Right atrium auricular region (tissue), 2 donors: ENCODE data around the gene MS4A4A. TPM values are rescaled to one million over a fixed set of nuclear protein-coding genes. Genes with fewer than 3 reads are reported as not detected.

Source experiments
- DNase-seq: peaks from one replicate; pipeline ENCODE4 v3.0.0-alpha.2; 2019; ENCODE audit warnings: low spot score
- H3K27ac ChIP-seq, 2 donors: fragments of 200-600 bp; sonication (generic); 1 replicate in 1 of 2; 2 replicates in 1 of 2; pipeline ENCODE4 v1.5.1; 2016 to 2019
- H3K27me3 ChIP-seq, 2 donors: fragments of 200-600 bp; sonication (generic); one replicate each; pipeline versions ENCODE4 v1.5.1 to v1.6.0; 2017 to 2019
- H3K36me3 ChIP-seq: fragments of 200-600 bp; sonication (generic); one replicate; pipeline ENCODE4 v1.5.1; 2016
- H3K4me1 ChIP-seq, 2 donors: fragments of 200-600 bp; sonication (generic); one replicate each; pipeline versions ENCODE4 v1.5.1 to v1.6.0; 2017 to 2019
- H3K4me3 ChIP-seq, 2 donors: fragments of 200-600 bp; sonication (generic); 1 replicate in 1 of 2; 2 replicates in 1 of 2; pipeline ENCODE4 v1.5.1; 2017 to 2019; ENCODE audit warnings: mild to moderate bottlenecking in 1 of 2, moderate library complexity in 1 of 2
- H3K9me3 ChIP-seq, 2 donors: fragments of 200-600 bp; sonication (generic); one replicate each; pipeline ENCODE4 v1.5.1; 2019
- total RNA-seq, 2 donors: library from RNA; depleted of rRNA; stranded (reverse); fragments of >200 nt; gene quantifications; one replicate each; pipeline ENCODE4 v1.1.0, GENCODE V29; 2016
- TF ChIP-seq, protein P1 (sequence below), 2 donors: fragments of 200-600 bp; sonication (generic); IDR thresholded peaks; one replicate each; pipeline ENCODE4 v1.5.1; 2019; ENCODE audit warnings: antibody characterized with exemption in 2 of 2

MS4A4A gene
- total RNA-seq, 2 donors from 2014 or later: 7.8 to 11.6 TPM

DNA sequence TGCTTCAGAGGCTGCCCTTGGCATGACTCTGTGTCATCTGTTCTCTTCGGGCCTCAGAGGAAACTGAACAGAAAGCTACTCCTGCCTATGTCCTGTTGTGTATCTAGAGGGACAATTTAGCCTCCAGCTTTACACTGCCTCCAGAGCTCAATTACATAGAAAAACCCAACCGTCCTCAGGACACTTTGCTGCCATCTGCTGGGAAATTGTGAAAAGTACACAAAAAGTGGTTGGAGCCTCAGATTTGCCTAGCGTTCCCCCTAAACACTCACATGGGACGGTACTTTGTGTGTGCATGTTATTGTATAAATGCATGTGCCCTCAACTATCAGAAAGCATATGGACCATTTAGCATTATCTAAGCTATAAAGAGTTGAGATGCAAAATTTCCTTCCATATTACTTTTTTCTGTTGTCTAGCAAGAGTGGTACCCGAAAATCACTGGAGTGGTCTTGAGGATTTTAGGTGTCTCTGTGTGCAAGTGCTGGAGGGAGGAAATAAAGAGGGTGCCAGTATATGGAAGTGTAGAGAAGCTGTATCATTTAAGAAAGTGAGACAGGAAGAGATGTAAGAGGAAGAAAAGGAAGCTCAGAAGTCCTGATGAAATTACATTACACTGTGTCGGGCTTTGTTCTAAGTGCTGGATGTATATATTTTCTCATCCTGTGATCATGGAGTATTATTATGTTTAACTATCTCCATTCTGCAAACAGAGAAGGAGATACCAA lies 28.8 kb upstream of the MS4A4A start:
- TF ChIP-seq, protein P1, sequence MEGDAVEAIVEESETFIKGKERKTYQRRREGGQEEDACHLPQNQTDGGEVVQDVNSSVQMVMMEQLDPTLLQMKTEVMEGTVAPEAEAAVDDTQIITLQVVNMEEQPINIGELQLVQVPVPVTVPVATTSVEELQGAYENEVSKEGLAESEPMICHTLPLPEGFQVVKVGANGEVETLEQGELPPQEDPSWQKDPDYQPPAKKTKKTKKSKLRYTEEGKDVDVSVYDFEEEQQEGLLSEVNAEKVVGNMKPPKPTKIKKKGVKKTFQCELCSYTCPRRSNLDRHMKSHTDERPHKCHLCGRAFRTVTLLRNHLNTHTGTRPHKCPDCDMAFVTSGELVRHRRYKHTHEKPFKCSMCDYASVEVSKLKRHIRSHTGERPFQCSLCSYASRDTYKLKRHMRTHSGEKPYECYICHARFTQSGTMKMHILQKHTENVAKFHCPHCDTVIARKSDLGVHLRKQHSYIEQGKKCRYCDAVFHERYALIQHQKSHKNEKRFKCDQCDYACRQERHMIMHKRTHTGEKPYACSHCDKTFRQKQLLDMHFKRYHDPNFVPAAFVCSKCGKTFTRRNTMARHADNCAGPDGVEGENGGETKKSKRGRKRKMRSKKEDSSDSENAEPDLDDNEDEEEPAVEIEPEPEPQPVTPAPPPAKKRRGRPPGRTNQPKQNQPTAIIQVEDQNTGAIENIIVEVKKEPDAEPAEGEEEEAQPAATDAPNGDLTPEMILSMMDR (IDR thresholded peaks at IDR 0.05): peak; percentile 19 to 62
- Histone ChIP-seq H3K27ac (no peak overlapping the region), H3K36me3 (no peaks in the 10 kb centered on the region), H3K4me3 (no peak overlapping the region), H3K27me3 (no peaks in the 10 kb centered on the region), H3K9me3 (no peaks in the 10 kb centered on the region), H3K4me1 (no peaks in the 10 kb centered on the region)
- no peak for DNase-seq

DNA sequence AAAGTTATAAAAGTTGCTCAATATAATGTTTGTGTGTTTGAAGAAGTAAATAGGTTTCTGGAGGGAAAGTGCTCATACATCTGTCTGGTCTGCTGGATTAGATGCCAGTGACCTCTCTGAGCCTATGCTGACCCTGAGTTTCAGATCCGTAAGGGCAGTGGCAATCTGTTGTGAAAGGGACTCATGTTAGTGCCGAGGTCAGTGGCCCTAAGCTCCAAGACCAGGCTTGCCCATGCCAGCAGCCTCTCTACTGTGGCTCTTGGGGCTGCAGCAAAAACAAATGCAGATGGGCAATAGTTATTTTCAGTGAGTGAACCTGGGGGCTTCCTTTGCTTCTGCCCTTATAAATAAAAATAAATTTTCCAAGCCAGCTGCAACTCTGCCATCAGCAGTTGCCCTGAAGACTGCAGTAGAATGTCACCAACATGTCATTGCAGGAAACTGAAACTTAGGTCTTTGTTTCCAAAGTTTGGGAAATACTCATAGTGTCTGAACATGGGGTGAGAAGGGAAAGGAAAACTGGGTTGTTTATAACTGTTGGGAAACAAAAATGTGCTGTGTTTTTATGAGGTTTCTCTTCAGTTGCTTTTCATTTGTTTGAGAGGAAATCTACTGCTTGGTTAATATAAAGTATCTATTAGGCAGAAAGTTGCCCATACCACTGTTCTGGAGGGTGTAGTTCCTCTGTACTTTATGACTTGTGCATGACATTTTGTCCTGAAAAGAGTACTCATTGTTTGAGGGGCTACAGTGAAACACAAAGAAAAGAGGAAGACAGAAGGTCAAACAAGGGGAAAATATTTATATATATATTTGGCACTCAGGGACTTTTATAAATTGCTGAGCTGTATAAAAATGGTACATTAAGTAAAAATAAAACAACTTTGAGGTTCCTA lies 28.0 kb upstream of the MS4A4A start:
- H3K27ac ChIP-seq: no peak overlapping the region
- no peak for DNase-seq
- H3K4me3 ChIP-seq: no peak overlapping the region
- TF ChIP-seq, protein P1 (IDR thresholded peaks at IDR 0.05): no peak
- no peaks in the 10 kb centered on the region for H3K4me1 ChIP-seq
- H3K36me3 ChIP-seq: no peaks in the 10 kb centered on the region
- no peaks in the 10 kb centered on the region for H3K27me3 ChIP-seq
- H3K9me3 ChIP-seq: no peaks in the 10 kb centered on the region

DNA sequence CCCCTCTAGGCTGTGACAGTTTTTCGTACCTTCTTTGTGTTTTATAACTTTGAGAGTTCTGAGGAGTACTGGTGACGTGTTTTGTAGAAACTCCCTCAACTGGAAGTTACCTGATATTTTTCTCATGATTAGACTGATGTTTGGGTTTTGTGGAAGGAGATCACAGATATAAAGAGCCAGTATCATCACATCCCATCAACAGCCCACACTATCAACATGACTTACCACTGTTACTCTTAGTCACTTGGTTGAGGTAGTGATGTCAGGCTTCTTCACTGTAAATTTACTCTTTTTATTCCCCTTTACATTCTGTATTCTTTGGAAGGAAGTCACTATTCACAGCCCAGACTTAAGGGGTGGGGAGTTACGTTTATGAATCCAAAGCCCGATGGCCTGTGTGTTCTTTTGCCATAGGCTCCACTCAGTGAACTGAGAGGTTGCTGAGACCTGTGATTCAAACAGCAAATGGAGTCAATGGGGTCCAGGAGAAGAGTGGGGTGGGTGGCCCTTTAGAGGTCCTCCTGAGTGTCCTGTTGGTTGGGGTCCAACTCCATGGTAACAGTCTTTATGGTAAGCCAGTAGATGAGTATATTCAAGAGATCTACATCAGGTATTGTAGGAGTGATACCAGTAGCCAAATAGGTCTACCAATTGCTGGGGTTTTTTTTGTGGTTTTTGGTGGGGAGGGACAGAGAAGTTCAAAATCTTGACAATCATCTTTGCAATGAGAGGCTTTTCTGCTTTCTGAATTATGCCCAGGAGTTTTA lies 22.3 kb upstream of the MS4A4A start:
- no peak for DNase-seq
- Histone ChIP-seq H3K9me3 (no peaks in the 10 kb centered on the region), H3K27me3 (no peaks in the 10 kb centered on the region), H3K36me3 (no peaks in the 10 kb centered on the region), H3K4me1 (no peaks in the 10 kb centered on the region), H3K4me3 (no peak overlapping the region), H3K27ac (no peak overlapping the region)
- TF ChIP-seq, protein P1 (IDR thresholded peaks at IDR 0.05): no peak

DNA sequence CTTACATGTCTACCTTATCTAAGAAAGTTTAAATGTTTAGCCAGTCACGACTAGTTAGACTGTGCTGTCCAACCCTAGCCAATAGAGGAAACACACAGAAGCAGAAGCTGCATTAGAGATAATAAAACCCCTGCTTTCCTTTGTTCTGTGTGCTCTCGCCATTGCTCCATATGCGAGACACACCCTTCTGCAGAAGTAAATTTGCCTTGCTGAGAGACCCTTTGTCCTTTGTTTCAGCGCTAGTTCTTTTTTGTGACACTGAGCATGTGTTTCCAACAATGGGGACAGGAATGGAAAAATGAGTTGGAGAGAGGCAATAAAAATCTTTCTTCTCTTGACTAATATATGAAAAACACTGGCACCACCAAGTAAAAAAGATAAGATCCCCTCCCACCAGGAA lies 19.5 kb upstream of the MS4A4A start:
- no peaks in the 10 kb centered on the region for H3K36me3 ChIP-seq
- H3K9me3 ChIP-seq: no peaks in the 10 kb centered on the region

DNA sequence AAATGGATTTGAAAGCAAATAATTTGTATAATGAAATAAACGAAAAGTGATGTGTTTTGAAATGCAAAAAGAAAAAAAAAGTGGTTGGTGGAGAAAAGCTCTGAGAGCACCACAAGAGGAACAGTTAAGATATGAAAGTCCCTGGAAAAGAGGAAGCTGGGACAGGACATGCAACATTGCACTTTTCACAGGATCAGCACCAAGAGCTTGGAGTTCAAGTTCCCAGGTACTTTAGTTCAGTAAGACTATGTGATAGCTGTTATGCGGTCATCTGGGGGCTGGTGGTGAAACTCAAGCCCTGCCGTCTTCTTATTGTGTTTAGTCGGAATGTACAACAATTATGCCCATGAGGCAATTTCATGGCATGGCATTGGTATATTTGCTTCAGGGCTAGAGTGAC lies 17.1 kb upstream of the MS4A4A start:
- Histone ChIP-seq H3K27me3 (no peaks in the 10 kb centered on the region), H3K27ac (no peak overlapping the region), H3K9me3 (no peaks in the 10 kb centered on the region), H3K4me1 (no peaks in the 10 kb centered on the region), H3K36me3 (no peaks in the 10 kb centered on the region), H3K4me3 (no peak overlapping the region)
- DNase-seq: no peak
- TF ChIP-seq, protein P1 (IDR thresholded peaks at IDR 0.05): no peak

More for the DNA sequence above, 19.5 kb upstream of the MS4A4A start:
- DNase-seq: no peak
- TF ChIP-seq, protein P1 (IDR thresholded peaks at IDR 0.05): no peak
- no peak overlapping the region for H3K27ac ChIP-seq
- no peaks in the 10 kb centered on the region for H3K27me3 ChIP-seq
- no peaks in the 10 kb centered on the region for H3K4me1 ChIP-seq
- no peak overlapping the region for H3K4me3 ChIP-seq
